A549 treated with dexamethasone at 1 μM for 4 hours (cell line): Measurements from ENCODE around the gene ZFYVE1. TPM values are rescaled to one million over a fixed set of nuclear protein-coding genes. Genes with fewer than 3 reads are reported as not detected.

Source experiments
- total RNA-seq: library from RNA; stranded (reverse); fragments of 200-300 nt; extraction: Qiagen RNA extraction; gene quantifications from 5 replicates; pipeline ENCODE4 v1.2.3, GENCODE V29; 2022

The ZFYVE1 gene, protein sequence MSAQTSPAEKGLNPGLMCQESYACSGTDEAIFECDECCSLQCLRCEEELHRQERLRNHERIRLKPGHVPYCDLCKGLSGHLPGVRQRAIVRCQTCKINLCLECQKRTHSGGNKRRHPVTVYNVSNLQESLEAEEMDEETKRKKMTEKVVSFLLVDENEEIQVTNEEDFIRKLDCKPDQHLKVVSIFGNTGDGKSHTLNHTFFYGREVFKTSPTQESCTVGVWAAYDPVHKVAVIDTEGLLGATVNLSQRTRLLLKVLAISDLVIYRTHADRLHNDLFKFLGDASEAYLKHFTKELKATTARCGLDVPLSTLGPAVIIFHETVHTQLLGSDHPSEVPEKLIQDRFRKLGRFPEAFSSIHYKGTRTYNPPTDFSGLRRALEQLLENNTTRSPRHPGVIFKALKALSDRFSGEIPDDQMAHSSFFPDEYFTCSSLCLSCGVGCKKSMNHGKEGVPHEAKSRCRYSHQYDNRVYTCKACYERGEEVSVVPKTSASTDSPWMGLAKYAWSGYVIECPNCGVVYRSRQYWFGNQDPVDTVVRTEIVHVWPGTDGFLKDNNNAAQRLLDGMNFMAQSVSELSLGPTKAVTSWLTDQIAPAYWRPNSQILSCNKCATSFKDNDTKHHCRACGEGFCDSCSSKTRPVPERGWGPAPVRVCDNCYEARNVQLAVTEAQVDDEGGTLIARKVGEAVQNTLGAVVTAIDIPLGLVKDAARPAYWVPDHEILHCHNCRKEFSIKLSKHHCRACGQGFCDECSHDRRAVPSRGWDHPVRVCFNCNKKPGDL
- total RNA-seq, result 8.8 to 10.5 TPM (median 9.4 TPM) in 5 replicates

DNA sequence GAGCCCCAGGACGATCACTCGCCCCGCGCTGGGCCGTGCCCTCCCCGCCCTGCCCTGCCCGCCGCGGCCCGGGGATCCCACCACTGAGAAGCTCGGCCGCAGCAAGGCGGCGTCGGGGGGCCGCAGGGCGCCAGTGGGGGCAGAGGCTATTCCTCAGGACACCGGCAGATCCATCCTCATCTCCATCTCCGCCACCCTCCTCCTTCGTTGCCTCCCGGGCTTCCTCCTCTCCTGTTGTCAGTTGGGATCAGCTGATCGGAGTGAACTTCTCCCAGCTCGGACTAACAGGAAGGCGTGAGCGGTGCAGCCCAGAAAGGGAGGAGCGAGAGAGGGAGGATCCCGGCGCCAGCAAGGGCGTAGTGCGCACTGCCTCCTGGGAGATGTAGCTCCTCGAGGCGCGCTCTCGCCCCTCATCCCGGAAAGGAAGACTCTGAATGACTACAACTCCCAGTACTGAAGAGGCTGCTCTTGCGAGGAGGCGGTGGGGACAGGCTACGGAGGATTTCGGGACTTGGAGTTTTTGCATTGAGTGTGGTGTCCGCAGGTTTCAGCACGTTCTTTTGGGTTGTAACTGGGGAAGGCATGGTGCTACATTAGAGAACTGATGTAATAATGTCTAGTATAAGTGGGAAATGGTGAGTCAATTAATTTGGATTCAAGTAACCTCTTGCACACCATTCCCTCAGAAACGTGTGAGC is at the start of gene ZFYVE1:
ZFYVE1 (minus strand) TSS at position 262 of the 698 bp plus-strand sequence. CDS start 2,598 bp downstream, outside the sequence.

DNA sequence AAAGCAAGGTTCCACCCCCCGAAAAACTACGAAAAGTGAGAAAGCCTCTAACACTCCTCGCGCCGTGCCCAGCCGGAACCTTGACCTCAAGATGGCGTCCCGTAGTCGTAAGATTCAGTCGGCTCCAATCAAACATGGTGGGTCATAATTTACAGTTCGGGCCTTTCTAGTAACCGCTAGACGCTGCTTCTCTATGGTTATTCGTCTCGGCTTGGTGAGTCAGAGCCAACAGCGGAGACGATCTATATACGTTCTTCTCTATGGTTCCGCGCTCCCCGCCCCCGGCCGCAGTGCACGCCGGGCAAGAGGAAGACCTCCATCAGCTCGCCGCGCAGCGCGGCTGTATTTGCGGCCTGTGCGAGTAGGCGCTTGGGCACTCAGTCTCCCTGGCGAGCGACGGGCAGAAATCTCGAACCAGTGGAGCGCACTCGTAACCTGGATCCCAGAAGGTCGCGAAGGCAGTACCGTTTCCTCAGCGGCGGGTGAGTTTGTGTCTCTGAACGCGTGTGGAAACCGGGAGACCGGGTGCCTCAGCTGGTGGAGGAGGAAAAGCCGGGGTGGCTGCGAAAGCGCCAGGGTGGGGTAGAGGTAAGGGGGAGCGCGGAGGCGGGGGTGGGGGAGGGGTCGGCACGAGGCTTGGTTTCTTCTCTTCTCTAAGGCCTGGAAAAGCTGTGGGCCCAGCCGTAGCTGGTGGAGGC is 31.5 kb upstream of the ZFYVE1 start, which contains the start of gene RBM25:
RBM25 (plus strand) TSS at position 311 of the 698 bp plus-strand sequence. CDS start 13,108 bp downstream, outside the sequence.

GRCh38 chr14:72926292-72927028 is 100.4 kb downstream of the ZFYVE1 start, which contains the start of gene DCAF4:
DCAF4 (plus strand) TSS chr14:72926464; CDS start chr14:72937979, 11,515 bp downstream.

Other genes starting within 250 kb of the ZFYVE1 start
- 0.09 to 0.19 TPM (median 0.16 TPM) in 4 of 5 replicates, not detected in the other for gene DPF3, start 133.0 kb downstream of the ZFYVE1 start, total RNA-seq
- gene DCAF4, start 100.6 kb downstream of the ZFYVE1 start, total RNA-seq, result 28.4 to 33.4 TPM (median 31.7 TPM) in 5 replicates
- gene RBM25, start 31.4 kb upstream of the ZFYVE1 start, total RNA-seq, result 51.0 to 65.6 TPM (median 56.4 TPM) in 5 replicates
- 65.9 to 72.8 TPM (median 66.7 TPM) in 5 replicates for gene PSEN1, start 109.4 kb upstream of the ZFYVE1 start, total RNA-seq
- 4.0 to 5.6 TPM (median 4.9 TPM) in 5 replicates for gene PAPLN, start 210.4 kb upstream of the ZFYVE1 start, total RNA-seq